Sigmoid colon (tissue), 7 donors: ENCODE data around the gene CEP20. TPM values are rescaled to one million over a fixed set of nuclear protein-coding genes. Genes with fewer than 3 reads are reported as not detected.

Experiments
- DNase-seq: peaks from one replicate; pipeline ENCODE4 v3.0.0-alpha.2; 2019
- H3K27ac ChIP-seq, 4 donors: fragments of 200-600 bp; sonication (generic); one replicate each; pipeline ENCODE4 v1.5.1; 2016 to 2019; ENCODE audit warnings: mild to moderate bottlenecking in 1 of 4
- H3K27me3 ChIP-seq, 3 donors: fragments of 200-600 bp; sonication (generic); one replicate each; pipeline ENCODE4 v1.5.1; 2019; ENCODE audit warnings: mild to moderate bottlenecking in 1 of 3
- H3K36me3 ChIP-seq, 4 donors: fragments of 200-600 bp; sonication (generic); one replicate each; pipeline ENCODE4 v1.5.1; 2016 to 2019
- H3K4me1 ChIP-seq, 4 donors: fragments of 200-600 bp; sonication (generic); one replicate each; pipeline ENCODE4 v1.5.1; 2017 to 2019
- H3K4me3 ChIP-seq, 4 donors: fragments of 200-600 bp; sonication (generic); one replicate each; pipeline ENCODE4 v1.5.1; 2017 to 2019; ENCODE audit warnings: mild to moderate bottlenecking in 2 of 4, moderate library complexity in 1 of 4
- H3K9me3 ChIP-seq, 4 donors: fragments of 200-600 bp in 3 of 4; sonication (generic) in 3 of 4; one replicate each; pipeline versions ENCODE4 v1.5.1 to v1.6.1; 2013 to 2019
- CTCF ChIP-seq, 4 experiments: fragments of 450-650 bp in 3 of 4; fragments of 200-600 bp in 1 of 4; IDR thresholded peaks; one replicate each; pipeline ENCODE4 v1.5.1; 2016 to 2019; ENCODE audit warnings: antibody characterized with exemption in 4 of 4, mild to moderate bottlenecking in 3 of 4, moderate library complexity in 2 of 4
- EP300 ChIP-seq, 4 donors: sonication (generic); formaldehyde crosslinking; IDR thresholded peaks; one replicate each; pipeline ENCODE4 v1.6.1; 2017; ENCODE audit warnings: antibody characterized with exemption in 4 of 4
- POLR2A ChIP-seq, 2 donors: fragments of 450-650 bp; IDR thresholded peaks; one replicate each; pipeline ENCODE4 v1.6.1; 2016; ENCODE audit warnings: antibody characterized with exemption in 2 of 2, mild to moderate bottlenecking in 2 of 2, moderate library complexity in 2 of 2
- POLR2AphosphoS5 ChIP-seq, 4 donors: sonication (generic); formaldehyde crosslinking; IDR thresholded peaks; one replicate each; pipeline ENCODE4 v1.6.1; 2017; ENCODE audit warnings: antibody characterized with exemption in 4 of 4
- WGBS, 2 donors: extraction: QIAGEN DNeasy Blood & Tissue Kit; methylation state at CpG; one replicate each; pipeline ENCODE4 v1.1.7; 2013; 5-methylcytosine and 5-hydroxymethylcytosine counted together
- intact Hi-C: fragments of 100-400 bp; cut with DNase I; formaldehyde crosslinking; loops from one replicate; pipeline ENCODE4 v1.15.1; 2023
- polyA plus RNA-seq, 3 donors: library from polyadenylated mRNA; stranded (reverse); fragments of 200-250 nt; gene quantifications; one replicate each; pipeline ENCODE4 v1.2.3, GENCODE V29; 2013
- total RNA-seq, 4 donors: library from RNA; depleted of rRNA; stranded (reverse); fragments of >200 nt; gene quantifications; one replicate each; pipeline ENCODE4 v1.1.0, GENCODE V29; 2016
- donor health status: healthy with polysubstance abuse.
- donor health status: Bipolar disorder and iron deficiency.
- donor health status: healthy.

Gene CEP20
- total and polyA plus RNA-seq, 7 donors = 23.9 to 44.2 (median 31.6) TPM

DNA sequence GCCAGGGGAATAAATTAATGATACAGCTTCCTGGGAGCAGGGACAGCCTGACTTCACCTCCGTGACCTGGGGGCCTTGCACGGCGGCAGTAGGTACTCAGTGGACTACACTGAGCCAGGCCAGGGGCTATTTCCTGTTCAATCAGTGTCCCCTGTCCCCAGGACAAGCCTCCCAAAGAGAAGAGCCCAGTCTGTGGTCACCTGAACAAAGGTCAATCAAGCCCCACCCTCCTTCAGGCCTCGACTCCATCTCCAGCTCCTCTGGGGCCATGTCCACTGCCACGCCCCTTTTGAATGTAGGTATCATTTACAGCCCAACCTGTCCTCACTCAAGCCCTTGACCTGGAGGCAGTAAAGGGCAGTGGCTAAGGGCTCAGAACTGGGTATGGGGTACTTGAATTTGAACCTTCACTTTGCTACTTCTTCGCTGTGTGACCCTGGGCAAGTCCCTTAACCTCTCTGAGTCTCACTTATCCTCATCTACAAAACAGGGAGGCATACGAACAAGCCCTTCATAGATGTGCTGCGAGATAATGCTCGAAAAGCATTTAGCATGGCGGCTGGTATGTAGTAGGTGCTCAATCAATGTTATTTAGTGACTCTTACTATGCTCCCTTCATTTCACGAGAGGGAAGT, 60.6 kb downstream of the CEP20 start:
- peak overlapping the region; percentile 85 to 98 (median 96) for H3K27ac ChIP-seq
- intact Hi-C loops = no loop called here

DNA sequence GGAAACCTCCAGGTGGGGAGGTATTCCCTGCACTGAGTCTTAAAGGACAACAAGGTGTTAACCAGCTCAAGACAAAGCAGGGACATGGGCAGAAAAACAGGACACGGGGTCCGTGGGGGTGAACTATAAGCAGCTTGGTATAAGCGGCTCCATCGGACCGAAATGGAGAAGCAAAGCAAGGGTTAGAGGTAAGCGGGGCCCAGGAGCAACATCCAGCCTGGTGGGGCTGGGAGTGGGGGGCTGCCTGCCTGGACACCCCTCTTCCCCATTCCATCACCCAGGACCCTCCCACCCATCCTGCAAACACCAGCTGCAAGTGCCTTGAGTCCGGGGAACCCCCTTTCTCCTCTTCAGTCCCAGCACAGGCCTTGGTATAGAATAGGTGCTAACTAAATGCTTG, 61.1 kb downstream of the CEP20 start:
- H3K27ac ChIP-seq = peak overlapping the region; percentile 85 to 98 (median 96)
- no peak for TF ChIP-seq EP300 (IDR thresholded peaks at IDR 0.05)
- peak; percentile 5 to 51 (median 29) for TF ChIP-seq POLR2AphosphoS5 (IDR thresholded peaks at IDR 0.05)
- H3K4me1 ChIP-seq = peaks cover 0 to 100% (median 98%) of the 10 kb centered on the region in 4 donors
- intact Hi-C loops = no loop called here
- peaks cover 19 to 92% (median 40%) of the 10 kb centered on the region in 4 donors for H3K36me3 ChIP-seq
- no peaks in the 10 kb centered on the region for H3K9me3 ChIP-seq
- peak overlapping the region in 2 of 4 donors; percentile 14 to 15 for H3K4me3 ChIP-seq
- no peaks in the 10 kb centered on the region for H3K27me3 ChIP-seq
- 86 to 96% methylated on average over 7 of the region's 7 CpGs for WGBS, 2 donors
- peak; percentile 62 for DNase-seq

More for the DNA sequence above, 60.6 kb downstream of the CEP20 start:
- Histone ChIP-seq H3K4me3 (peak overlapping the region in 2 of 4 donors; percentile 14 to 16), H3K36me3 (peaks cover 19 to 93% (median 36%) of the 10 kb centered on the region in 4 donors), H3K4me1 (peaks cover 0 to 100% (median 96%) of the 10 kb centered on the region in 4 donors), H3K9me3 (no peaks in the 10 kb centered on the region), H3K27me3 (no peaks in the 10 kb centered on the region)
- TF ChIP-seq CTCF (IDR thresholded peaks at IDR 0.05) (no peak), EP300 (IDR thresholded peaks at IDR 0.05) (no peak), POLR2AphosphoS5 (IDR thresholded peaks at IDR 0.05) (peak; percentile 43 to 70 (median 60))
- WGBS, 2 donors = 86 to 87% methylated on average over 11 of the region's 11 CpGs
- peak; percentile 66 for DNase-seq

DNA sequence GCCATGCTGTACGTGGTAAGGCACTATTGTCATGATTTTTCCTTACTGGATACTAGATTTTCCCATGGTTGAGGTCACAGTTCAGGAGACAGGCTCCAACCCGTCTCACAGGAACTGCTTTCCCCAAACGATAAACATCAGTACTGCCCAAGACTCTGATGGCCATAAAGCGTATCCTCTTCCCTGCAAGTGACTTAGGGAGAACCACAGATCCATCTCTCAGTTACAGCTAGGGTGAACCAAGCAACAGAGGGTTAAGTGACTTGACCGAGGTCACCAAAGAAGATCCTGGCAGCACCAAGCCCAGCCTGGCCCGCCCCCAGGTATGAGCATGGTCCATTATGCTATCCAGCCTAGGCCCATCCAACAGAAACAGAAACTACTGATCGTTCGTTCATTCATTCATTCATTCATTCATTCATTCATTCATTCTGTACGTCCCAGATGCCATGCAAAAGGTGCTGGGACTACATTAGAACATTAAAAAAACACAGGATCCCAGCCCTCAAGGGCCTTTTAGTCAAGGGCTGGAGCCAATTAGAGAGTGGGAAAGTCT, 62.6 kb downstream of the CEP20 start:
- H3K4me3 ChIP-seq = peak overlapping the region in 2 of 4 donors; percentile 0 to 6
- H3K9me3 ChIP-seq = no peaks in the 10 kb centered on the region
- no peaks in the 10 kb centered on the region for H3K27me3 ChIP-seq
- peak overlapping the region; percentile 85 to 98 (median 96) for H3K27ac ChIP-seq
- H3K4me1 ChIP-seq = peaks cover 0 to 98% (median 95%) of the 10 kb centered on the region in 4 donors
- TF ChIP-seq POLR2A (IDR thresholded peaks at IDR 0.05) = no peak
- peak in 3 of 4 donors; percentile 17 to 65 (median 58) for TF ChIP-seq POLR2AphosphoS5 (IDR thresholded peaks at IDR 0.05)
- intact Hi-C loops = no loop called here
- peaks cover 24 to 92% (median 45%) of the 10 kb centered on the region in 4 donors for H3K36me3 ChIP-seq
- WGBS, 2 donors = 73 to 76% methylated on average over 9 of the region's 9 CpGs
- DNase-seq = peak; percentile 66

- TF ChIP-seq POLR2AphosphoS5 (IDR thresholded peaks at IDR 0.05) (peak; percentile 81 to 92 (median 91)), CTCF (IDR thresholded peaks at IDR 0.05) (no peak), POLR2A (IDR thresholded peaks at IDR 0.05) (no peak), EP300 (IDR thresholded peaks at IDR 0.05) (peak; percentile 63 to 91 (median 78))
- peak; percentile 97 for DNase-seq
- 82 to 86% methylated on average over 17 of the region's 17 CpGs for WGBS, 2 donors
- H3K27me3 ChIP-seq = no peaks in the 10 kb centered on the region
- H3K27ac ChIP-seq = peak overlapping the region; percentile 85 to 98 (median 96)
- peaks cover 26 to 96% (median 63%) of the 10 kb centered on the region in 4 donors for H3K36me3 ChIP-seq
- no peak overlapping the region for H3K4me3 ChIP-seq
- intact Hi-C loops = no loop called here
- no peaks in the 10 kb centered on the region for H3K9me3 ChIP-seq
- H3K4me1 ChIP-seq = peaks cover 0 to 98% (median 96%) of the 10 kb centered on the region in 4 donors
These were observed 65.4 kb downstream of the CEP20 start for GRCh38 chr16:15822957-15823356.

DNA sequence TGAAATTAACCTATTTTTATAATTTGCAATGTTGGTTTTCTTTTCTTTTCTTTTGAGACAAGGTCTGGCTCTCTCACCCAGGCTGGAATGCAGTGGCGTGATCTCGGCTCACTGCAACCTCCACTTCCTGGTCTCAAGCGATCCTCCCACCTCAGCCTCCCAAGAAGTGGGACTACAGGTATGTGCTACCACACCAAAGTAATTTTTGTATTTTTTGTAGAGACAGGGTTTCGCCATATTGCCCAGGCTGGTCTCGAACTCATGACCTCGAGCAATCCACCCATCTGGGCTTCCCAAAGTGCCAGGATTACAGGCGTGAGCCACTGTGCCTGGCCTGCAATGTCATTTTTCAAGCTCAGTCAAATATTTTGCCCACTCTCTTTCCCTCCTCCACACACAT, 67.6 kb downstream of the CEP20 start:
- Histone ChIP-seq H3K27me3 (no peaks in the 10 kb centered on the region), H3K4me3 (no peak overlapping the region), H3K27ac (peak overlapping the region; percentile 85 to 98 (median 96)), H3K9me3 (peaks cover 0 to 2% (median 0%) of the 10 kb centered on the region in 4 donors), H3K36me3 (peaks cover 11 to 95% (median 45%) of the 10 kb centered on the region in 4 donors), H3K4me1 (peaks cover 0 to 97% (median 91%) of the 10 kb centered on the region in 4 donors)
- 88 to 89% methylated on average over 7 of the region's 7 CpGs for WGBS, 2 donors
- intact Hi-C loops = no loop called here
- no peak for TF ChIP-seq POLR2A (IDR thresholded peaks at IDR 0.05)
- TF ChIP-seq POLR2AphosphoS5 (IDR thresholded peaks at IDR 0.05) = peak in 3 of 4 donors; percentile 10 to 64 (median 58)
- no peak for TF ChIP-seq EP300 (IDR thresholded peaks at IDR 0.05)
- TF ChIP-seq CTCF (IDR thresholded peaks at IDR 0.05) = no peak
- DNase-seq = peak; percentile 21
